D721Med (cell line): ENCODE results near the gene WIPI1.
"Not testable (repeated sequence)": the region's sequence is repeated elsewhere in the genome, so short reads cannot be mapped to it uniquely, and the experiment has no call there.

Experiments
- DNase-seq: peaks from one replicate; pipeline ENCODE4 v3.0.0; 2011; ENCODE audit warnings: low spot score; ENCODE audit not compliant: insufficient read length
- FAIRE-seq: peaks from 2 replicates; lab custom pipeline; 2011; peaks lifted over from hg19 to GRCh38; lab: Jason Lieb, UNC
- TF ChIP-seq, protein P1 (sequence below): IDR thresholded peaks from 2 replicates; pipeline ENCODE4 v1.5.1; 2012; ENCODE audit warnings: mild to moderate bottlenecking, control low read depth; ENCODE audit not compliant: insufficient read depth; ENCODE audit errors: missing control alignments

Gene WIPI1

DNA sequence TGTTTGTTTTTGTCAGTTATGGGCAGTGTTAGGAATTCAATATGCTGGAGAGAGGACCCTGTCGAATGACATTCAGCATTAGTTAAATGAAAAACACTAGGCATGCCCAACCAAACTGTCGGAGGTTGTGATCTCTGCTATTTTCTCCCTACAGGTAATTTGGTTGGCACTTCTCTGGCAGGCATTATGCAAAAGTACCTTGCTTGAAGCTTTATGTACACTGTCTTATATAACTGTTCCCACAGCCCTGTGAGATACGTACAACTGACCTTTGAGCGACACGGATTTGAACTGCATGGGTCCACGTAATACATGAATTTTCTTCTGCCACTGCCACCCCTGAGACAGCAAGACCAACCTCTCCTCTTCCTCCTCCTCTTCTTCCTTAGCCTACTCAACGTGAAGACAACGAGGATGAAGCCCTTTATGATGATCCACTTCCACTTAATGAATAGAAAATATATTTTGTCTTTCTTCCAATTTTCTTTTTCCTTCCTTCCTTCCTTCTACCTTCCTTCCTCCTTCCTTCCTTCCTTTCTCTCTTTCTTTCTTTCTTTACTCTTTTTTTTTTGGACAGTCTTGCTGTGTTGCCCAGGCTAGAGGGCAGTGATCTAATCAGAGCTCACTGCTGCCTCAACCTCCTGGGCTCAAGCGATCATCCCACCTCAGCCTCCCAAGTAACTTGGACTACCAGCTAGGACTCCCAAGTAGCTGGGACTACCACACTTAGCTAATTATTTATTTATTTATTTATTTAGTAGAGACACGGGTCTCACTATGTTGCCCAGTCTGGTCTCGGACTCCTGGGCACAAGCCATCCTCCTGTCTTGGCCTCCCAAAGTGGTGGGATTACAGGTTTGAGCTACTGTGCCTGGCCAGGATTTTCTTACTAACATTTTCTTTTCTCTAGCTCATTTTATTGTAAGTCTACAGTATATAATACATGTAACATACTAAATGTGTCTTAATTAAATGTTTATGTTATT is 77.3 kb downstream of the WIPI1 start:
- TF ChIP-seq, protein P1, sequence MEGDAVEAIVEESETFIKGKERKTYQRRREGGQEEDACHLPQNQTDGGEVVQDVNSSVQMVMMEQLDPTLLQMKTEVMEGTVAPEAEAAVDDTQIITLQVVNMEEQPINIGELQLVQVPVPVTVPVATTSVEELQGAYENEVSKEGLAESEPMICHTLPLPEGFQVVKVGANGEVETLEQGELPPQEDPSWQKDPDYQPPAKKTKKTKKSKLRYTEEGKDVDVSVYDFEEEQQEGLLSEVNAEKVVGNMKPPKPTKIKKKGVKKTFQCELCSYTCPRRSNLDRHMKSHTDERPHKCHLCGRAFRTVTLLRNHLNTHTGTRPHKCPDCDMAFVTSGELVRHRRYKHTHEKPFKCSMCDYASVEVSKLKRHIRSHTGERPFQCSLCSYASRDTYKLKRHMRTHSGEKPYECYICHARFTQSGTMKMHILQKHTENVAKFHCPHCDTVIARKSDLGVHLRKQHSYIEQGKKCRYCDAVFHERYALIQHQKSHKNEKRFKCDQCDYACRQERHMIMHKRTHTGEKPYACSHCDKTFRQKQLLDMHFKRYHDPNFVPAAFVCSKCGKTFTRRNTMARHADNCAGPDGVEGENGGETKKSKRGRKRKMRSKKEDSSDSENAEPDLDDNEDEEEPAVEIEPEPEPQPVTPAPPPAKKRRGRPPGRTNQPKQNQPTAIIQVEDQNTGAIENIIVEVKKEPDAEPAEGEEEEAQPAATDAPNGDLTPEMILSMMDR = no peak
- no peak for FAIRE-seq

DNA sequence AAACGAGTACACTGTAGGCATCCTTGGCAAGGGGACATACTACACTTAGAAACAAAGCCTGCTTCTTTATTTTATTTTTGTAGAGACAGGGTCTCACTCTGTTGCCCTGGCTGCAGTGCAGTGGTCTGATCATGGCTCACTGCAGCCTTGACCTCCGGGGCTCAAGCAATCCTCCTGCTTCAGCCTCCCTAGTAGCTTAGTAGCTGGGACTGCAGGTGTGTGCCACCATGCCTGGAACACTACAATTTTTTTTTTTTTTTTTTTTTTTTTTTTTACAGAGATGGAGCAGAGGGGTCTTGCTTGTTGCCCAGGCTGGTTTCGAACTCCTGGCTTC is 78.2 kb downstream of the WIPI1 start:
- DNase-seq = no peak
- TF ChIP-seq, protein P1 = no peak
- FAIRE-seq = no peak

More for the DNA sequence above, 77.3 kb downstream of the WIPI1 start:
- DNase-seq = no peak

DNA sequence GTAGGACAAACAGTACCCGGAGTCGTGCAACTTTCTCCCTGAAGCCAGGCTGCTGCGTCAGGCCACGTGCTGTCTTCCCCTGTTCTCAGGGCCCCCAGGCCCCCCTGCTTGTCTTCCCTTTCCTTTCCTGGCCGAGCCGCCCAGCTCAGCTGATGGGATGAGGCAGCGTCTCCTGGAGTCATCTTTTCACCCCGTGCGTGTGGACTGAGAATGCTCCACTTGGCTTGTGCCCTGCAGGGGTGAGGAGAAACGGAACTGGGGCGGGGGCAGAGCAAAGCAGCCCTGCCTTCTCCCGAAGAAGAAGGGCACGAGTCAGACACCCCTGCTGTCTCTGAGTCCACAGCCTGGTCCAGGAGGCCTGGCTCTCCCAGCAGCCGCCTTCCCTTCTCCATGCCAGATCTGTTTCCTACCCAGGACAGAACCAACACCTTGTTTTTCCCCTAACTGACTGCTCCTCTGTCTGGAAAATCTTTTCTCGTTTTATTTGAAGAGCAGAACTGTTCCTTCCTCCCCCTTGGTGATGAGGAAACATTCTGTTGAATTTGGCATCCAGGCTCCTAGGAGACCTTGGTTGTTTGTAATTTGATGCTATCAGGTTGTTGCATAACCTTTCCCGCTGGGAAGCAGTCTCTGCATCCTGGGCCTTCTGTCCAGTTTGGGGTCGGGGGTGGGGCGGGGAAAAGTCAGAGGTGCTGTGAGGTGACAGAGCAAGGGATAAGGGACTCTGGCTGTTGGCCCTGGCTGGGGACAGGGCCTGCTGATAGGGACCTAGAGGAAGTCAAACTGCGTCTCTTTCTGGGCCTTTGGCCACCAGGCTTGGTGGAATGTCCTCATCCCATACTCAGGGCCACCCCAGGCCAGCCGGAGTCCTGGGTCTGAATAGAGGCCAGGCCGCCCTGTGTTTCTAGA is 78.8 kb downstream of the WIPI1 start:
- FAIRE-seq (no peak), DNase-seq (no peak)
- TF ChIP-seq, protein P1 = no peak

DNA sequence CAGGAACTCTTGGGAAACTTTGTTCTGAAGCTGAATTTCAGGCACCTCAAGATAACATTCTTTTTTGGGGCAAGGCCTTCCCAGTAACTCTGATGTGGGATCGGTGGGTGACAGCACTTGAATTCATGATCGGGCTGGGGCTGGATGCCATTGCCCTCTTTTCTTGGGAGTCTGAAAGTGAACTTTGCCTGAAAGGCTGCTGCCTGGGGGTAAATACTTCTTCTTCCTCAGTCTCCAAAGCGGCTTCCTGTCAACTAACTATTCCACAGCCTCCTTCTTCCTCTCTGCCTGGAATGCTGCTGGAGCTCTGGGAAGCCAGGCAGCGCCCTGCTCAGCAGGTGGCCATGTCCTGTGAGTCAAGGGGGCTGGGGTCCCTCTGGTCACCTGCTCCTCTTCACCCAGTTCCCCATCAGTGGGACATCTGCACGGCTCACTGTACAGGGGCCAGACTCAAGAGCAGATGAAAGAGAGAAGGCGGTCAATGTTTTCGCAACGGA is 79.5 kb downstream of the WIPI1 start:
- DNase-seq (no peak), FAIRE-seq (no peak)
- TF ChIP-seq, protein P1 = no peak

DNA sequence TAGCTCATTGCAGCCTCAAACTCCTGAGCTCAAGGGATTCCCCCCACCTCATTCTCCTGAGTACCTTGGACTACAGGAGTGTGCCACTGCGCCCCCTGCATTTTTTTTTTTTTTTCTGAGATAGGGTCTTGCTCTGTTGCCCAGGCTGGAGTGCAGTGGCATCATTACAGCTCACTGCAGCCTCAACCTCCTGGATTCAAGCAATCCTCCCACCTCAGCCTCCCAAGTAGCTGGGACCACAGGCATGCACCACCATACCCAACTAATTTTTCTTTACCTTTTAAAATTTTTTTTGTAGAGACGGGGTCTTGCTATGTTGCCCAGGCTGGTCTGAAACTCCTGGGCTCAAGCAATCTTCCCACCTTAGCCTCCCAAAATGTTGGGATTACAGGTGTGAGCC is 81.1 kb downstream of the WIPI1 start:
- FAIRE-seq = not testable (repeated sequence)

DNA sequence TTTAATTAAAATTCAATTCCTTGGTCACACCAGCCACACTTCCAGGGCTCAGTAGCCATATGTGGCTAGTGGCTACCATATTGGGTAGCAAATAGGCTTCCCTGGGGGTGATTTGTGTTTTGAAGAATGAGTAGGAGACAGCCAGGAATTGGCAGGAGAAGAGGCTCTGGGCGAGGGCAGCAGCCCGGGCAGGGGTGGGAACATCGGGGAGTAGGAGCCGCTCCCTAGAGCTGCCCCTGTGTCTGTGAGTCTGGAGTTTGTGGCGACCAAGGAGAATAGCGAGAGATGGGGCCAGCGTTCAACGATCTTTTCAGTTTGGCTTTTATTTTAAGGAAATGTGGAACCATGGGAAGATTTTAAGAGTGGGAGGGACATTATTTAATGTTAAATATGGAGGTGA is 81.7 kb downstream of the WIPI1 start:
- TF ChIP-seq, protein P1 = no peak
- no peak for DNase-seq
- no peak for FAIRE-seq

More for the DNA sequence above, 81.1 kb downstream of the WIPI1 start:
- DNase-seq = not testable (repeated sequence)
